Measurements from ENCODE around the gene CINP.

DNA sequence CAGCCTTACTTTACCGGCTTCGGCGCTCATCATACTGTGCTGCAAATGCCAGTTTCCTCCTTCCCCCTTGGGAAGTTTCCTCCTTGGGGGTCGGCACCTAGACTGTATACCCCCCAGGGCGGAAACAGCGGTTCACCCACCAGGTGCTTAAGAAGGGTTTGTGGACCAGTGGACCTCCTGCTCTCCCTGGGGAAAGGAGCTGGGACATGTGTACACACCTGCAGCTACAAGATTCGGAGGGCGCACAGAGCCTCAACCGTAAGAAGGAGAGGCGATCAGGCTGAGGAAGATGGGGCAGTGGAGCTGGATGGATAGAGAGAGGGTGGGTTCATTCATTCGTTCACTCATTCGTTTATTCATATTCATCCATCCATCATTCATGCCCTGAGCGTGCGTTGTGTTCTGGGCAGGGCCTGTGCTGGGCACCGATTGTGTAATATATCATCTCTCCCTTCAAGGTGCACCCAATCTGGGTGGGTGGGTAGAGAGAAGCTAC is 43.9 kb downstream of the CINP start:
- TF ChIP-seq, protein P1, sequence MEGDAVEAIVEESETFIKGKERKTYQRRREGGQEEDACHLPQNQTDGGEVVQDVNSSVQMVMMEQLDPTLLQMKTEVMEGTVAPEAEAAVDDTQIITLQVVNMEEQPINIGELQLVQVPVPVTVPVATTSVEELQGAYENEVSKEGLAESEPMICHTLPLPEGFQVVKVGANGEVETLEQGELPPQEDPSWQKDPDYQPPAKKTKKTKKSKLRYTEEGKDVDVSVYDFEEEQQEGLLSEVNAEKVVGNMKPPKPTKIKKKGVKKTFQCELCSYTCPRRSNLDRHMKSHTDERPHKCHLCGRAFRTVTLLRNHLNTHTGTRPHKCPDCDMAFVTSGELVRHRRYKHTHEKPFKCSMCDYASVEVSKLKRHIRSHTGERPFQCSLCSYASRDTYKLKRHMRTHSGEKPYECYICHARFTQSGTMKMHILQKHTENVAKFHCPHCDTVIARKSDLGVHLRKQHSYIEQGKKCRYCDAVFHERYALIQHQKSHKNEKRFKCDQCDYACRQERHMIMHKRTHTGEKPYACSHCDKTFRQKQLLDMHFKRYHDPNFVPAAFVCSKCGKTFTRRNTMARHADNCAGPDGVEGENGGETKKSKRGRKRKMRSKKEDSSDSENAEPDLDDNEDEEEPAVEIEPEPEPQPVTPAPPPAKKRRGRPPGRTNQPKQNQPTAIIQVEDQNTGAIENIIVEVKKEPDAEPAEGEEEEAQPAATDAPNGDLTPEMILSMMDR (IDR thresholded peaks at IDR 0.05): no peak
- TF ChIP-seq POLR2A (IDR thresholded peaks at IDR 0.05): no peak
